GM18870 (cell line): ENCODE measurements around the gene SNX18.

Experiments used
- ATAC-seq: cut with Tn5 transposase; IDR thresholded peaks from one replicate; pipeline ENCODE4 v1.9.1; 2021; ENCODE audit warnings: moderate library complexity; ENCODE audit not compliant: unreplicated experiment

The SNX18 gene

GRCh38 chr5:54577937-54578653, 60.5 kb downstream of the SNX18 start:
- ATAC-seq: no peak

DNA sequence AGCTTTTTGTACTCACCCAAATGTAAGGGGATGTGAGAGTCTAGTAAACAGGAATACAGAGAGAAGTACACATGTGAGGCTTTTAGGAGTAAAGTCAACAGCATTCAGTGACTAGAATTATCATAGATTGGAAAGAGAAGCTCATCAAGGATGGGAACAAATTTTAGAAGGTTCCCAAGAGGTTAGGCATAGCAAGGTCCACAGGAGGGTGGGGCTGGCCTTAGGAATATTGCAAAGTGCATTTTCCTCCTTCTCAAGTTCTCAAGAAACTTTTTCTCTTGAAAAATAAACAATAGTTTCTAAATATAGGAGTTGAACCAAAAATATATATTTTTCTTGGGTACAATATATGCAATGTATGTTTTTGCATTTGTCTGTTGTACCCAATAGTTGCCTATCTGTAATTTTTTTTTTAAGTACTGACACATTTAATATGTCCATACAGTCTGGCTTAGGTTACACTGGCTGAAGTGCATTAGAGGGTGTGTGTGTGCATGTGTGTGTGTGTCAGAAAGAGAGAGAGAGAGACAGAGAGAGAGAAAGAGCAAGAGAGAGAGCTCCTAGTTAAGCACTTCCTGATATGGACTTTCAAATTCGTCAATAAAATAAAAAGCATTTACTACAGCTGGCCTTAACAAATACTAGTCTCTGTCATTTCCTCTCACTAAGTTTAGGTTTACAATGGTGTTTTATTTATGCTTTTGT, 62.2 kb downstream of the SNX18 start:
- no peak for ATAC-seq

- ATAC-seq: no peak
Observed at GRCh38 chr5:54580997-54581811, 63.6 kb downstream of the SNX18 start.

DNA sequence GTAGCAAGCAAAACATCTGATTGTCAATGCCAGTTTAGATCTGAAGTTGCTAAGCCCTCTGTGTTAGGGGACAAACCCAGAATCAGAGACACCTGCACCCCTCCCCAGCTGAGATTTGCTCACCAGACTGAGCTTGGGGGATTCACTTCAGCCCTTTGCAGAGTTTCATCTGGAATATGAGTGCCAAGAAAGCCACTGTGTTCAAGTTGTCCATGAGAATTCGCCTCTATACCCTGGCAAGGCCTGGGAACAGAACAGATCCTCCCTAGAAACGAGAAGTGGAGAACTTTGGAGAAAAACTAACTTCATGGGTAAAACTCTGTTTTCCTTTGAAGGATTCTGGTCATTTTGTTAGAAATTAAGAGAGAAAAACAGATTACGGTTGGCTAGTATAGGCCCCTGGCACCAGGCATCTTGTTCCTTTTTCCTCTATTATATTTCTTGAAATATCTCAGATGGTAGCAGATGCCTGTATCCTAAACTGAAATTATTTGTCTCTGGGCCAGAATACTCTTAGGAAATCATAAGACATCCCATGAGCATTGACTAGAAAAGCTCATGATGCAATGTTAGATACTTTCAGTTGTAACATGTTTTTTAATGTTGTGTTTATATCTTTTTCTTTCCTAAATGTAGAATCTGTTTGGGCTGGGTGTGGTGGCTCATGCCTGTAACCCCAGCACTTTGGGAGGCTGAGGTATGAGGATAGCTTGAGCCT, 64.4 kb downstream of the SNX18 start:
- ATAC-seq: no peak

GRCh38 chr5:54586336-54586735, 68.8 kb downstream of the SNX18 start:
- no peak for ATAC-seq

GRCh38 chr5:54589786-54590185, 72.2 kb downstream of the SNX18 start:
- no peak for ATAC-seq

DNA sequence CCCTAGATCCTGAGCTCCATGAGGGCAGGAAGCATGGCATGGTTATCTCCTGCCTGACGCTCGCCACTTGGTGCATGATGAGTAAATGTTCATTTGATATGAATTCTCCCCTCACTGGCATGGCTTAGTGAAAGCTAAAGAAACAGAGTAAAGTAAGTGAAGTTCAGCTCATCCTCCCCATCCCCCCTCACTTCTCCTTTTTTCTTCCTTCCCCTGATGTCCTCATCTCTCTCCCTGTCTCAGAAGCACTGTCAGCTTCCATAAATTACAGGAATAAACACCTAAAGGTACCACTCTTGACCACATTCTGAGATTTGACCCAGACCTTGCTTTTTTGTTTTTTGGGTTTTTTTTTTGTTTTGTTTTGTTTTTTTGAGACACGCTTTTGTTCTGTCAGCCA, 73.3 kb downstream of the SNX18 start:
- no peak for ATAC-seq

GRCh38 chr5:54593779-54594178, 76.2 kb downstream of the SNX18 start:
- ATAC-seq: no peak

GRCh38 chr5:54594181-54594580, 76.6 kb downstream of the SNX18 start:
- ATAC-seq: no peak

DNA sequence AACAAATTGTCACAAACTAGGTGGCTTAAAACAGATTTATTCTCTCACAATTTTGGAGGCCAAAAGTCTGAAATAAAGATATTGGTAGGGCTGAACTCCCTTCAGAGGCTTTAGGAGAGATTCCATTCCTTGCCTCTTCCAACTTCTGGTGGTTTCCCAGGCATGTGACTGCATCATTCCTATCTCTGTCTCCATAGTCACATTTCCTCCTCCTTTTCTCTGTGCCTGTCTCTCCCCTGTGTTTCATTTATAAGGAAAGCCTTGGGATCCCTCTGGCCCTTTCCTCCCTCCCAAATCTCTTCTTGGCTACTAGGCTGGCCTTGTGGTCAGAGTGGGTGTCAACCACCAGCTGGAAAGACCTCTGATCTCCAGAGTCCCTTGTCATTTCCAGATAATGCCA, 78.2 kb downstream of the SNX18 start:
- ATAC-seq: no peak
